ENCODE data around the gene CARHSP1. TPM values are rescaled to one million over a fixed set of nuclear protein-coding genes. Genes with fewer than 3 reads are reported as not detected.

CARHSP1 gene
- total and polyA plus RNA-seq, 2 of the 8 experiments (the other 6 are each of a cell fraction or from before 2014, with no cell fraction given): 292 to 300 TPM

DNA sequence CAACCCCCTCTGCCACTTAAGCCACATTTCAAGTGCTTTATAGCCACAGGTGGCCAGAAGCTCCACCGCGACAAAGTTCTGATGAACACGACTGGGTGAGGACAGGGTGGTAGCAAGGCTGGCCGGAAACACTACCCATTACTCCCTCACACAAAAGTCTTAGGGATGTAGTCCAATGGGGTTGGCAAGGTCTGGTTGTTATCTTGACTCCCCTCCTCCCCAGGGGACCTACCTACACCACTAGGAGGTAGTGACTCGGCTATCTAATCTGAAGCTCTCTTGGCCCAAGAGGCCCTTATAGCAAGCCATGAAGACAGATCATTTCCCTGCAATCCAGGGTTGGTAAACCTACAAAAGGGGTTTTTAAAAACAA is 21.7 kb upstream of the CARHSP1 start:
- no peak overlapping the region for H3K27ac ChIP-seq (ENCODE audit: low read depth, low read length)
- H3K36me3 ChIP-seq (ENCODE audit: control insufficient read depth in 2 of 4, insufficient read depth in 4 of 4, low read length in 3 of 4): peaks cover 28 to 52% (median 37%) of the 10 kb centered on the region in 4 experiments
- no peak for FAIRE-seq
- TF ChIP-seq GABPA (IDR thresholded peaks at IDR 0.05; ENCODE audit: borderline replicate concordance, insufficient read depth, low read length) (no peak), CEBPB (IDR thresholded peaks at IDR 0.05; ENCODE audit: low read depth, low read length) (no peak), BCL11A (IDR thresholded peaks at IDR 0.05; ENCODE audit: low read depth in 2 of 2, low read length in 2 of 2) (no peak), RNF2 (IDR thresholded peaks at IDR 0.05; ENCODE audit: borderline replicate concordance, low read depth, low read length, missing control alignments, poor library complexity, severe bottlenecking) (no peak)

More for the DNA sequence above, 21.7 kb upstream of the CARHSP1 start:
- H3K27me3 ChIP-seq (replicated peaks in 1 of 4; ENCODE audit: control insufficient read depth in 3 of 4, extremely low read depth in 1 of 4, insufficient read depth in 3 of 4, low read length in 3 of 4): no peaks in the 10 kb centered on the region
- no peak overlapping the region for H2BK15ac ChIP-seq (ENCODE audit: low read length)
- H2AFZ ChIP-seq (ENCODE audit: low read length): no peak overlapping the region
- H2BK12ac ChIP-seq (ENCODE audit: low read depth, low read length): no peak overlapping the region
- ChIA-PET POLR2A (ENCODE audit: partially characterized antibody) (interaction anchor here (0.8 to 2.4 kb wide), 10 partner anchors 9 to 64 kb away, joined by 3 to 9 read pairs (median 4); no protein-coding TSS in a partner anchor), CTCF (ENCODE audit: partially characterized antibody) (interaction anchor here (0.6 to 3.3 kb wide), 13 partner anchors 7 to 258 kb away, joined by 3 to 12 read pairs (median 3); no protein-coding TSS in a partner anchor)
- no peak overlapping the region for H3K9ac ChIP-seq (replicated peaks in 1 of 4; ENCODE audit: extremely low read depth in 1 of 4, low read depth in 3 of 4, low read length in 3 of 4)
- no peak overlapping the region for H3K18ac ChIP-seq (ENCODE audit: extremely low read depth, low read length)
- WGBS, 2 experiments (ENCODE audit: extremely low coverage in 1 of 2, insufficient coverage in 1 of 2, insufficient read length in 1 of 2, insufficient replicate concordance in 2 of 2, low coverage in 1 of 2, low lambda C conversion rate in 2 of 2, missing lambda C conversion rate in 1 of 2): 95% methylated on average over 5 of the region's 5 CpGs; no CpG with 5 or more reads in 1 of the 2 experiments
- H3K23me2 ChIP-seq (ENCODE audit: low read depth, low read length): no peaks in the 10 kb centered on the region
- no peak overlapping the region for H3K4me2 ChIP-seq (ENCODE audit: insufficient read depth in 1 of 2, low read depth in 2 of 2, low read length in 2 of 2)
- H3K4ac ChIP-seq (replicated peaks; ENCODE audit: insufficient read length, low read depth, low read length): no peak overlapping the region
- no peaks in the 10 kb centered on the region for H3K9me3 ChIP-seq (ENCODE audit: insufficient read depth in 2 of 2, low read depth in 1 of 2, low read length in 1 of 2)
- H2AK5ac ChIP-seq (ENCODE audit: low read depth, low read length): 0 out of 2 replicates have a peak overlapping the region, but pooled peaks have one; percentile 19
- no peaks in the 10 kb centered on the region for H3K79me2 ChIP-seq (ENCODE audit: control insufficient read depth in 1 of 2, insufficient read depth in 2 of 2, low read length in 2 of 2)
- no peak for DNase-seq (ENCODE audit: low read depth in 1 of 2, low spot score in 2 of 2)
- no peak overlapping the region for H2BK120ac ChIP-seq (replicated peaks; ENCODE audit: low read depth, low read length)
- H3K4me3 ChIP-seq (ENCODE audit: extremely low read depth in 1 of 4, insufficient read depth in 2 of 4, low read depth in 3 of 4, low read length in 4 of 4): no peak overlapping the region
- no peak overlapping the region for H4K5ac ChIP-seq (ENCODE audit: insufficient read length, low read depth, low read length)
- peaks cover 2 to 15% of the 10 kb centered on the region in 2 experiments for H4K20me1 ChIP-seq (replicated peaks in 1 of 2; ENCODE audit: control insufficient read depth in 1 of 2, insufficient read depth in 2 of 2, low read length in 2 of 2)
- no peak overlapping the region for H3K14ac ChIP-seq (ENCODE audit: insufficient read length)
- no peak overlapping the region for H3K56ac ChIP-seq (replicated peaks; ENCODE audit: insufficient read length, low read depth, low read length)
- no peak overlapping the region for H2BK20ac ChIP-seq (ENCODE audit: low read length)
- H2BK5ac ChIP-seq (ENCODE audit: low read depth, low read length): no peak overlapping the region
- no peak overlapping the region for H4K91ac ChIP-seq (replicated peaks; ENCODE audit: insufficient read length, low read length)
- H3K23ac ChIP-seq (ENCODE audit: insufficient read length): no peak overlapping the region
- H3K79me1 ChIP-seq (ENCODE audit: low read depth, low read length): no peaks in the 10 kb centered on the region
- H4K8ac ChIP-seq (ENCODE audit: extremely low read depth, insufficient read depth, low read length): no peak overlapping the region
- peaks cover 0 to 12% (median 8%) of the 10 kb centered on the region in 4 experiments; a peak in 3 of 7 replicates for H3K4me1 ChIP-seq (replicated peaks in 1 of 4; ENCODE audit: control insufficient read depth in 3 of 4, insufficient read depth in 4 of 4, low read length in 3 of 4)
